HCT116 (cell line): ENCODE data around the gene DPF1. TPM values are rescaled to one million over a fixed set of nuclear protein-coding genes. Genes with fewer than 3 reads are reported as not detected.

ENCODE experiments used
- ATAC-seq: fragments of 200-7000 bp; cut with Tn5 transposase; 2 replicates; pipeline ENCODE4 v1.9.1; 2020; ENCODE audit warnings: mild to moderate bottlenecking, moderate library complexity
- BruUV-seq: library from RNA; stranded (reverse); fragments of 400-500 nt; replicated peaks from 2 replicates; lab custom pipeline; 2021; lab: Mats Ljungman, UMichigan
- CTCF ChIA-PET: fragments of 300-600 bp; sonication (Branson Sonifier 250); formaldehyde crosslinking; loops from one replicate; lab custom pipeline; 2021; ENCODE audit warnings: antibody characterized with exemption; lab: Charles Lee
- POLR2A ChIA-PET: fragments of 300-600, 350-600 bp; sonication (Branson Sonifier 250); formaldehyde crosslinking; loops from one replicate; lab custom pipeline; 2021; ENCODE audit warnings: antibody characterized with exemption; lab: Charles Lee
- RAD21 ChIA-PET, 2 experiments: fragments of 300-600 bp; sonication (Branson Sonifier 250); formaldehyde crosslinking; loops; one replicate each; lab custom pipeline; 2023; ENCODE audit warnings: low total read pairs in 2 of 2; ENCODE audit not compliant: uncharacterized antibody in 2 of 2, unreplicated experiment in 2 of 2, low non-redundant PET in 1 of 2; lab: Charles Lee
- DNase-seq: peaks from one replicate; pipeline ENCODE4 v3.0.0-alpha.2; 2010; ENCODE audit warnings: low read depth, low spot score
- H2AFZ ChIP-seq: fragments of 200-600 bp; shearing (Covaris generic), sonication (generic); 2 replicates; pipeline ENCODE4 v1.6.1; 2017; ENCODE audit warnings: low read depth, mixed run types, mixed read lengths, antibody characterized with exemption, low read length; ENCODE audit not compliant: poor library complexity, severe bottlenecking
- H3K27ac ChIP-seq: 2 replicates; pipeline ENCODE4 v1.5.1; 2012; ENCODE audit warnings: low read depth, low read length
- H3K27me3 ChIP-seq: fragments of 200-600 bp; sonication (generic); 2 replicates; pipeline ENCODE4 v1.6.1; 2016; ENCODE audit warnings: mixed run types, low read length, mixed read lengths; ENCODE audit not compliant: insufficient read depth
- H3K36me3 ChIP-seq, 2 experiments: fragments of 200-500 bp in 1 of 2; fragments of 200-600 bp in 1 of 2; sonication (Bioruptor generic) in 1 of 2; sonication (generic) in 1 of 2; 2 replicates each; pipeline versions ENCODE4 v1.5.1 to v1.6.1; 2014 to 2016; ENCODE audit warnings: low read length in 2 of 2, inconsistent platforms in 1 of 2, mixed read lengths in 1 of 2, mixed run types in 1 of 2; ENCODE audit not compliant: insufficient read depth in 2 of 2, control insufficient read depth in 1 of 2
- H3K4me1 ChIP-seq, 2 experiments: fragments of 200-600 bp in 1 of 2; sonication (generic) in 1 of 2; 2 replicates each; pipeline versions ENCODE4 v1.5.1 to v1.6.1; 2012 to 2017; ENCODE audit warnings: low read length in 2 of 2, inconsistent platforms in 1 of 2, mild to moderate bottlenecking in 1 of 2, mixed read lengths in 1 of 2, mixed run types in 1 of 2, moderate library complexity in 1 of 2; ENCODE audit not compliant: insufficient read depth in 2 of 2, control insufficient read depth in 1 of 2
- H3K4me2 ChIP-seq: fragments of 200-600 bp; sonication (generic); 2 replicates; pipeline ENCODE4 v1.6.1; 2017; ENCODE audit warnings: mixed run types, low read length, mixed read lengths
- H3K4me3 ChIP-seq, 2 experiments: fragments of 200-600 bp in 1 of 2; sonication (generic) in 1 of 2; replicated peaks in 1 of 2; 2 replicates each; pipeline ENCODE4 v1.5.1; 2011 to 2016; ENCODE audit warnings: low read length in 2 of 2, control low read depth in 1 of 2, low read depth in 1 of 2, mild to moderate bottlenecking in 1 of 2, mixed read lengths in 1 of 2, mixed run types in 1 of 2
- H3K79me2 ChIP-seq: fragments of 200-600 bp; sonication (generic); 2 replicates; pipeline ENCODE4 v1.6.1; 2017; ENCODE audit warnings: mild to moderate bottlenecking, mixed run types, low read length, moderate library complexity, mixed read lengths; ENCODE audit not compliant: insufficient read depth
- H3K9ac ChIP-seq: fragments of 200-600 bp; sonication (generic); 2 replicates; pipeline ENCODE4 v1.6.1; 2016; ENCODE audit warnings: low read length, mixed read lengths
- H3K9me2 ChIP-seq: fragments of 200-600 bp; sonication (generic), shearing (Covaris generic); 2 replicates; pipeline ENCODE4 v1.6.1; 2017; ENCODE audit warnings: mixed run types, mild to moderate bottlenecking, moderate library complexity; ENCODE audit not compliant: insufficient read depth
- H3K9me3 ChIP-seq, 2 experiments: fragments of 200-500 bp in 1 of 2; fragments of 200-600 bp in 1 of 2; sonication (Bioruptor generic) in 1 of 2; sonication (generic) in 1 of 2; 2 replicates each; pipeline ENCODE4 v1.6.1; 2014 to 2017; ENCODE audit warnings: low read length in 2 of 2, mixed read lengths in 2 of 2, inconsistent platforms in 1 of 2, low read depth in 1 of 2, mild to moderate bottlenecking in 1 of 2, mixed run types in 1 of 2, moderate library complexity in 1 of 2; ENCODE audit not compliant: control insufficient read depth in 1 of 2, insufficient read depth in 1 of 2
- H4K20me1 ChIP-seq: fragments of 200-600 bp; sonication (generic), shearing (Covaris generic); 2 replicates; pipeline ENCODE4 v1.6.1; 2017; ENCODE audit warnings: mixed run types, mild to moderate bottlenecking, moderate library complexity; ENCODE audit not compliant: insufficient read depth
- ATF3 ChIP-seq: IDR thresholded peaks from 2 replicates; pipeline ENCODE4 v1.6.1; 2012
- CBX3 ChIP-seq: IDR thresholded peaks from 2 replicates; pipeline ENCODE4 v1.6.1; 2012; ENCODE audit warnings: low read depth
- CEBPB ChIP-seq: IDR thresholded peaks from 2 replicates; pipeline ENCODE4 v1.6.1; 2012; ENCODE audit warnings: low read depth
- ELF1 ChIP-seq: IDR thresholded peaks from 2 replicates; pipeline ENCODE4 v1.6.1; 2012; ENCODE audit warnings: low read depth, borderline replicate concordance
- EZH2 ChIP-seq: fragments of 200-600 bp; sonication (generic); IDR thresholded peaks from 2 replicates; pipeline ENCODE4 v1.6.1; 2017; ENCODE audit warnings: antibody characterized with exemption, mixed run types
- EZH2phosphoT487 ChIP-seq: fragments of 200-600 bp; IDR thresholded peaks from 2 replicates; pipeline ENCODE4 v1.6.1; 2018; ENCODE audit warnings: antibody characterized with exemption, borderline replicate concordance
- FOSL1 ChIP-seq: IDR thresholded peaks from 2 replicates; pipeline ENCODE4 v1.6.1; 2012; ENCODE audit warnings: low read depth
- POLR2A ChIP-seq: IDR thresholded peaks from 2 replicates; pipeline ENCODE4 v1.7.0; 2011; ENCODE audit warnings: borderline replicate concordance; ENCODE audit not compliant: insufficient read depth, insufficient read length; ENCODE audit errors: extremely low read depth
- SIN3A ChIP-seq: IDR thresholded peaks from 2 replicates; pipeline ENCODE4 v1.6.1; 2012; ENCODE audit warnings: low read depth
- YY1 ChIP-seq: IDR thresholded peaks from 2 replicates; pipeline ENCODE4 v1.6.1; 2011; ENCODE audit warnings: low read length, low read depth, moderate library complexity, mild to moderate bottlenecking; ENCODE audit not compliant: insufficient replicate concordance; ENCODE audit errors: extremely low read depth
- ZBTB33 ChIP-seq: IDR thresholded peaks from 2 replicates; pipeline ENCODE4 v1.6.1; 2011; ENCODE audit warnings: mild to moderate bottlenecking, low read length, moderate library complexity; ENCODE audit not compliant: insufficient replicate concordance; ENCODE audit errors: extremely low read depth
- intact Hi-C: fragments of 100-400 bp; cut with micrococcal nuclease; formaldehyde crosslinking; loops from 2 replicates; pipeline ENCODE4 v1.10.0; 2022
- total RNA-seq: library from RNA; stranded (reverse); gene quantifications from one replicate; pipeline ENCODE4 v1.2.1, GENCODE V29; 2021; ENCODE audit not compliant: unreplicated experiment

DPF1 gene
- total RNA-seq, 1 experiment from 2014 or later = 9.7 TPM

- Histone ChIP-seq H3K27me3 (no peaks in the 10 kb centered on the region), H3K79me2 (no peaks in the 10 kb centered on the region), H3K9me3 (no peaks in the 10 kb centered on the region), H3K4me3 (no peak overlapping the region), H4K20me1 (no peaks in the 10 kb centered on the region), H3K9me2 (no peaks in the 10 kb centered on the region), H3K27ac (no peak overlapping the region), H3K36me3 (peaks cover 0 to 2% of the 10 kb centered on the region in 2 experiments; a peak in 1 of 4 replicates), H3K4me1 (no peaks in the 10 kb centered on the region), H3K9ac (no peak overlapping the region), H3K4me2 (no peak overlapping the region), H2AFZ (no peak overlapping the region)
- TF ChIP-seq CBX3 = no peak
- no peak for TF ChIP-seq SIN3A
- no peak for TF ChIP-seq ELF1
- TF ChIP-seq CEBPB = no peak
- TF ChIP-seq FOSL1 = no peak
- TF ChIP-seq YY1 = no peak
- no peak for TF ChIP-seq EZH2
- TF ChIP-seq POLR2A = no peak
- no peak for TF ChIP-seq EZH2phosphoT487
- no peak for TF ChIP-seq ZBTB33
- TF ChIP-seq ATF3 = no peak
- ChIA-PET CTCF (no interaction called here), RAD21 (no interaction called here), POLR2A (no interaction called here)
- ATAC-seq (no peak), DNase-seq (no peak)
- no TSS peak for BruUV-seq
- intact Hi-C loops = no loop called here
Observed at GRCh38 chr19:38216785-38217641, 7.0 kb downstream of the DPF1 start.
